ENCODE results near the gene TLCD5. TPM values are rescaled to one million over a fixed set of nuclear protein-coding genes. Genes with fewer than 3 reads are reported as not detected.
A peak's percentile ranks its signal among the peaks of the same experiment; 100 is the strongest.

Gene TLCD5
- 14.9 TPM for polyA plus RNA-seq (2013, experiment 1 of 2)
- 11.5 TPM for polyA plus RNA-seq (2013, experiment 2 of 2)

GRCh38 chr11:120324932-120325810 is at the start of gene TLCD5:
TLCD5 (plus strand) TSS chr11:120325299; CDS start chr11:120327442, 2,143 bp downstream.
- H3K4me3 ChIP-seq (ENCODE audit: extremely low read depth, insufficient read depth, low read length, poor library complexity, severe bottlenecking) = peak within 1 kb of the TSS; percentile 73
- 0 to 1% methylated on average over 49 to 60 of the region's 84 CpGs for WGBS, 2 experiments (ENCODE audit: insufficient coverage in 2 of 2)
- no peaks in the 10 kb centered on the region for H3K9me3 ChIP-seq (ENCODE audit: control insufficient read depth, low read length)
- peaks cover 23% of the 10 kb centered on the region for H3K4me1 ChIP-seq (ENCODE audit: control insufficient read depth, insufficient read depth, low read length, poor library complexity, severe bottlenecking)
- H3K27ac ChIP-seq (ENCODE audit: low read depth, low read length, severe bottlenecking) = peak within 1 kb of the TSS; percentile 84
- H3K36me3 ChIP-seq (ENCODE audit: control insufficient read depth, insufficient read depth, low read length) = peaks cover 20% of the 10 kb centered on the region

- H3K4me3 ChIP-seq (ENCODE audit: extremely low read depth, insufficient read depth, low read length, poor library complexity, severe bottlenecking) = no peak overlapping the region
- H3K27ac ChIP-seq (ENCODE audit: low read depth, low read length, severe bottlenecking) = no peak overlapping the region
- H3K4me1 ChIP-seq (ENCODE audit: control insufficient read depth, insufficient read depth, low read length, poor library complexity, severe bottlenecking) = peaks cover 17% of the 10 kb centered on the region
- H3K36me3 ChIP-seq (ENCODE audit: control insufficient read depth, insufficient read depth, low read length) = no peaks in the 10 kb centered on the region
- WGBS, 2 experiments (ENCODE audit: insufficient coverage in 2 of 2) = 60 to 96% methylated on average over 2 to 4 of the region's 5 CpGs
- no peaks in the 10 kb centered on the region for H3K9me3 ChIP-seq (ENCODE audit: control insufficient read depth, low read length)
Measured at GRCh38 chr11:120279502-120279901, 45.6 kb upstream of the TLCD5 start.

- WGBS, 2 experiments (ENCODE audit: insufficient coverage in 2 of 2) = 77 to 92% methylated on average over 3 to 4 of the region's 5 CpGs
- peak overlapping the region; percentile 48 for H3K27ac ChIP-seq (ENCODE audit: low read depth, low read length, severe bottlenecking)
- H3K4me1 ChIP-seq (ENCODE audit: control insufficient read depth, insufficient read depth, low read length, poor library complexity, severe bottlenecking) = peaks cover 17% of the 10 kb centered on the region
- H3K4me3 ChIP-seq (ENCODE audit: extremely low read depth, insufficient read depth, low read length, poor library complexity, severe bottlenecking) = no peak overlapping the region
- no peaks in the 10 kb centered on the region for H3K9me3 ChIP-seq (ENCODE audit: control insufficient read depth, low read length)
- no peaks in the 10 kb centered on the region for H3K36me3 ChIP-seq (ENCODE audit: control insufficient read depth, insufficient read depth, low read length)
Measured at GRCh38 chr11:120280600-120281051, 44.5 kb upstream of the TLCD5 start.

GRCh38 chr11:120281143-120281795 is 43.8 kb upstream of the TLCD5 start:
- peak overlapping the region; percentile 48 for H3K27ac ChIP-seq (ENCODE audit: low read depth, low read length, severe bottlenecking)
- no peaks in the 10 kb centered on the region for H3K36me3 ChIP-seq (ENCODE audit: control insufficient read depth, insufficient read depth, low read length)
- WGBS, 2 experiments (ENCODE audit: insufficient coverage in 2 of 2) = 61 to 64% methylated on average over 6 of the region's 7 CpGs
- no peak overlapping the region for H3K4me3 ChIP-seq (ENCODE audit: extremely low read depth, insufficient read depth, low read length, poor library complexity, severe bottlenecking)
- H3K4me1 ChIP-seq (ENCODE audit: control insufficient read depth, insufficient read depth, low read length, poor library complexity, severe bottlenecking) = peaks cover 17% of the 10 kb centered on the region
- H3K9me3 ChIP-seq (ENCODE audit: control insufficient read depth, low read length) = no peaks in the 10 kb centered on the region

- Histone ChIP-seq H3K4me3 (ENCODE audit: extremely low read depth, insufficient read depth, low read length, poor library complexity, severe bottlenecking) (no peak overlapping the region), H3K4me1 (ENCODE audit: control insufficient read depth, insufficient read depth, low read length, poor library complexity, severe bottlenecking) (peaks cover 17% of the 10 kb centered on the region), H3K36me3 (ENCODE audit: control insufficient read depth, insufficient read depth, low read length) (no peaks in the 10 kb centered on the region), H3K27ac (ENCODE audit: low read depth, low read length, severe bottlenecking) (no peak overlapping the region), H3K9me3 (ENCODE audit: control insufficient read depth, low read length) (no peaks in the 10 kb centered on the region)
- WGBS, 2 experiments (ENCODE audit: insufficient coverage in 2 of 2) = 90 to 100% methylated on average over 2 of the region's 2 CpGs
Measured at GRCh38 chr11:120283124-120283523, 42.0 kb upstream of the TLCD5 start.

GRCh38 chr11:120284272-120284671 is 40.8 kb upstream of the TLCD5 start:
- H3K36me3 ChIP-seq (ENCODE audit: control insufficient read depth, insufficient read depth, low read length) = no peaks in the 10 kb centered on the region
- H3K9me3 ChIP-seq (ENCODE audit: control insufficient read depth, low read length) = no peaks in the 10 kb centered on the region
- no peak overlapping the region for H3K4me3 ChIP-seq (ENCODE audit: extremely low read depth, insufficient read depth, low read length, poor library complexity, severe bottlenecking)
- H3K4me1 ChIP-seq (ENCODE audit: control insufficient read depth, insufficient read depth, low read length, poor library complexity, severe bottlenecking) = peaks cover 17% of the 10 kb centered on the region
- 88 to 89% methylated on average over 1 to 4 of the region's 6 CpGs for WGBS, 2 experiments (ENCODE audit: insufficient coverage in 2 of 2)
- no peak overlapping the region for H3K27ac ChIP-seq (ENCODE audit: low read depth, low read length, severe bottlenecking)

- Histone ChIP-seq H3K4me1 (ENCODE audit: control insufficient read depth, insufficient read depth, low read length, poor library complexity, severe bottlenecking) (peaks cover 13% of the 10 kb centered on the region), H3K4me3 (ENCODE audit: extremely low read depth, insufficient read depth, low read length, poor library complexity, severe bottlenecking) (no peak overlapping the region), H3K27ac (ENCODE audit: low read depth, low read length, severe bottlenecking) (no peak overlapping the region), H3K9me3 (ENCODE audit: control insufficient read depth, low read length) (no peaks in the 10 kb centered on the region), H3K36me3 (ENCODE audit: control insufficient read depth, insufficient read depth, low read length) (no peaks in the 10 kb centered on the region)
- WGBS, 2 experiments (ENCODE audit: insufficient coverage in 2 of 2) = 63 to 85% methylated on average over 1 to 2 of the region's 4 CpGs
Measured at GRCh38 chr11:120285256-120285655, 39.8 kb upstream of the TLCD5 start.

GRCh38 chr11:120288021-120288420 is 37.1 kb upstream of the TLCD5 start:
- Histone ChIP-seq H3K27ac (ENCODE audit: low read depth, low read length, severe bottlenecking) (no peak overlapping the region), H3K36me3 (ENCODE audit: control insufficient read depth, insufficient read depth, low read length) (no peaks in the 10 kb centered on the region)
- WGBS, 2 experiments (ENCODE audit: insufficient coverage in 2 of 2) = 83 to 86% methylated on average over 1 of the region's 2 CpGs

GRCh38 chr11:120289426-120289825 is 35.7 kb upstream of the TLCD5 start:
- Histone ChIP-seq H3K36me3 (ENCODE audit: control insufficient read depth, insufficient read depth, low read length) (no peaks in the 10 kb centered on the region), H3K27ac (ENCODE audit: low read depth, low read length, severe bottlenecking) (no peak overlapping the region), H3K4me1 (ENCODE audit: control insufficient read depth, insufficient read depth, low read length, poor library complexity, severe bottlenecking) (no peaks in the 10 kb centered on the region), H3K9me3 (ENCODE audit: control insufficient read depth, low read length) (no peaks in the 10 kb centered on the region), H3K4me3 (ENCODE audit: extremely low read depth, insufficient read depth, low read length, poor library complexity, severe bottlenecking) (no peak overlapping the region)
- 75 to 77% methylated on average over 4 to 8 of the region's 9 CpGs for WGBS, 2 experiments (ENCODE audit: insufficient coverage in 2 of 2)

More at GRCh38 chr11:120288021-120288420, 37.1 kb upstream of the TLCD5 start:
- H3K9me3 ChIP-seq (ENCODE audit: control insufficient read depth, low read length) = no peaks in the 10 kb centered on the region
- H3K4me3 ChIP-seq (ENCODE audit: extremely low read depth, insufficient read depth, low read length, poor library complexity, severe bottlenecking) = no peak overlapping the region
- H3K4me1 ChIP-seq (ENCODE audit: control insufficient read depth, insufficient read depth, low read length, poor library complexity, severe bottlenecking) = no peaks in the 10 kb centered on the region

- H3K27ac ChIP-seq (ENCODE audit: low read depth, low read length, severe bottlenecking) = no peak overlapping the region
- 75 to 79% methylated on average over 3 of the region's 3 CpGs for WGBS, 2 experiments (ENCODE audit: insufficient coverage in 2 of 2)
Measured at GRCh38 chr11:120290956-120291355, 34.1 kb upstream of the TLCD5 start.

More at GRCh38 chr11:120290956-120291355, 34.1 kb upstream of the TLCD5 start:
- Histone ChIP-seq H3K9me3 (ENCODE audit: control insufficient read depth, low read length) (no peaks in the 10 kb centered on the region), H3K4me1 (ENCODE audit: control insufficient read depth, insufficient read depth, low read length, poor library complexity, severe bottlenecking) (no peaks in the 10 kb centered on the region), H3K36me3 (ENCODE audit: control insufficient read depth, insufficient read depth, low read length) (no peaks in the 10 kb centered on the region), H3K4me3 (ENCODE audit: extremely low read depth, insufficient read depth, low read length, poor library complexity, severe bottlenecking) (no peak overlapping the region)
